HG03135 (cell line): ENCODE measurements around the gene TM9SF2.
A peak's percentile ranks its signal among the peaks of the same experiment; 100 is the strongest.
"Not testable (repeated sequence)": the region's sequence is repeated elsewhere in the genome, so short reads cannot be mapped to it uniquely, and the experiment has no call there.

Experiments used
- ATAC-seq: cut with Tn5 transposase; IDR thresholded peaks from one replicate; pipeline ENCODE4 v1.9.1; 2021; ENCODE audit warnings: mild to moderate bottlenecking, moderate library complexity; ENCODE audit not compliant: unreplicated experiment

The TM9SF2 gene

GRCh38 chr13:99527301-99527700, 26.0 kb downstream of the TM9SF2 start:
- no peak for ATAC-seq

GRCh38 chr13:99528547-99528946, 27.3 kb downstream of the TM9SF2 start:
- peak; percentile 79 for ATAC-seq

GRCh38 chr13:99536023-99536422, 34.8 kb downstream of the TM9SF2 start:
- no peak for ATAC-seq

GRCh38 chr13:99540530-99540929, 39.3 kb downstream of the TM9SF2 start:
- no peak for ATAC-seq

GRCh38 chr13:99542788-99543406, 41.6 kb downstream of the TM9SF2 start:
- ATAC-seq, result peak; percentile 100

GRCh38 chr13:99545361-99545760, 44.1 kb downstream of the TM9SF2 start:
- ATAC-seq, result no peak

- no peak for ATAC-seq
These were observed 44.7 kb downstream of the TM9SF2 start for GRCh38 chr13:99545979-99546378.

GRCh38 chr13:99546878-99547277, 45.6 kb downstream of the TM9SF2 start:
- no peak for ATAC-seq

- ATAC-seq, result peak; percentile 49
These were observed 47.2 kb downstream of the TM9SF2 start for GRCh38 chr13:99548448-99548847.

- ATAC-seq, result no peak
These were observed 51.8 kb downstream of the TM9SF2 start for GRCh38 chr13:99553033-99553432.

- ATAC-seq, result no peak
These were observed 53.9 kb downstream of the TM9SF2 start for GRCh38 chr13:99555149-99555548.

GRCh38 chr13:99556867-99557443, 55.7 kb downstream of the TM9SF2 start:
- no peak for ATAC-seq

GRCh38 chr13:99558570-99559180, 57.4 kb downstream of the TM9SF2 start:
- ATAC-seq, result no peak

GRCh38 chr13:99559560-99559959, 58.3 kb downstream of the TM9SF2 start:
- no peak for ATAC-seq

GRCh38 chr13:99563404-99563803, 62.1 kb downstream of the TM9SF2 start:
- no peak for ATAC-seq

- no peak for ATAC-seq
These were observed 63.1 kb downstream of the TM9SF2 start for GRCh38 chr13:99564386-99564785.

GRCh38 chr13:99565478-99566124, 64.3 kb downstream of the TM9SF2 start:
- no peak for ATAC-seq

GRCh38 chr13:99566125-99567083, 65.1 kb downstream of the TM9SF2 start:
- no peak for ATAC-seq

- not testable (repeated sequence) for ATAC-seq
These were observed 67.6 kb downstream of the TM9SF2 start for GRCh38 chr13:99568901-99569300.

- ATAC-seq, result no peak
These were observed 70.9 kb downstream of the TM9SF2 start for GRCh38 chr13:99572131-99572530.

GRCh38 chr13:99572921-99573320, 71.6 kb downstream of the TM9SF2 start:
- ATAC-seq, result no peak
